Neuronal stem cell (in vitro differentiated cells): Measurements from ENCODE around the gene GATAD2B.

Source experiments
- DNase-seq: peaks from one replicate; pipeline ENCODE4 v3.0.0-alpha.2; 2013; ENCODE audit warnings: low spot score
- H2AFZ ChIP-seq: one replicate; pipeline ENCODE4 v1.6.1; 2013; ENCODE audit warnings: mild to moderate bottlenecking, low read length, inconsistent platforms
- H2AK5ac ChIP-seq: 2 replicates; pipeline ENCODE4 v1.6.1; 2013; ENCODE audit warnings: low read depth, mild to moderate bottlenecking, inconsistent platforms, low read length, moderate library complexity, mixed read lengths
- H2BK120ac ChIP-seq: 2 replicates; pipeline ENCODE4 v1.6.1; 2013; ENCODE audit warnings: low read depth, mild to moderate bottlenecking, inconsistent platforms, low read length, moderate library complexity, mixed read lengths
- H2BK12ac ChIP-seq: one replicate; pipeline ENCODE4 v1.6.1; 2013; ENCODE audit warnings: low read length, inconsistent platforms
- H2BK15ac ChIP-seq: 2 replicates; pipeline ENCODE4 v1.6.1; 2013; ENCODE audit warnings: mild to moderate bottlenecking, low read length, inconsistent platforms, mixed read lengths
- H2BK5ac ChIP-seq: one replicate; pipeline ENCODE4 v1.6.1; 2013; ENCODE audit warnings: inconsistent platforms, mild to moderate bottlenecking, low read length, moderate library complexity
- H3K14ac ChIP-seq: one replicate; pipeline ENCODE4 v1.6.1; 2013; ENCODE audit warnings: low read length, inconsistent platforms
- H3K18ac ChIP-seq: 2 replicates; pipeline ENCODE4 v1.6.1; 2013; ENCODE audit warnings: low read length, inconsistent platforms
- H3K23ac ChIP-seq: 2 replicates; pipeline ENCODE4 v1.6.1; 2013; ENCODE audit warnings: low read depth, mild to moderate bottlenecking, mixed read lengths, low read length, inconsistent platforms; ENCODE audit not compliant: poor library complexity
- H3K27ac ChIP-seq: replicated peaks from 3 replicates; pipeline ENCODE4 v1.5.1; 2013; ENCODE audit warnings: low read length, inconsistent platforms
- H3K27me3 ChIP-seq, 3 experiments: 2 replicates each; pipeline ENCODE4 v1.6.1; 2013; ENCODE audit warnings: low read length in 3 of 3, mild to moderate bottlenecking in 2 of 3, inconsistent platforms in 1 of 3, low read depth in 1 of 3, mixed read lengths in 1 of 3, moderate library complexity in 1 of 3; ENCODE audit not compliant: control insufficient read depth in 3 of 3, insufficient read depth in 3 of 3
- H3K36me3 ChIP-seq, 2 donors: replicated peaks in 1 of 2; 2 replicates each; pipeline ENCODE4 v1.6.1; 2013; ENCODE audit warnings: low read length in 2 of 2; ENCODE audit not compliant: control insufficient read depth in 2 of 2, insufficient read depth in 2 of 2
- H3K4ac ChIP-seq: 2 replicates; pipeline ENCODE4 v1.6.1; 2013; ENCODE audit warnings: inconsistent platforms, mild to moderate bottlenecking, low read length, moderate library complexity
- H3K4me1 ChIP-seq, 2 donors: 1 replicate in 1 of 2; 2 replicates in 1 of 2; pipeline ENCODE4 v1.6.1; 2013; ENCODE audit warnings: low read length in 2 of 2, low read depth in 1 of 2; ENCODE audit not compliant: control insufficient read depth in 2 of 2, insufficient read depth in 1 of 2
- H3K4me2 ChIP-seq: one replicate; pipeline ENCODE4 v1.6.1; 2013; ENCODE audit warnings: mild to moderate bottlenecking, low read length, inconsistent platforms; ENCODE audit not compliant: insufficient read depth, poor library complexity, severe bottlenecking
- H3K4me3 ChIP-seq, 2 donors: 2 replicates each; pipeline ENCODE4 v1.5.1; 2013; ENCODE audit warnings: low read length in 2 of 2, mild to moderate bottlenecking in 2 of 2, inconsistent platforms in 1 of 2, moderate library complexity in 1 of 2
- H3K79me1 ChIP-seq: one replicate; pipeline ENCODE4 v1.6.1; 2013; ENCODE audit warnings: low read depth, mild to moderate bottlenecking, inconsistent platforms, low read length, moderate library complexity
- H3K9ac ChIP-seq: one replicate; pipeline ENCODE4 v1.6.1; 2013; ENCODE audit warnings: mild to moderate bottlenecking, low read depth, low read length, inconsistent platforms; ENCODE audit not compliant: poor library complexity
- H3K9me3 ChIP-seq, 2 donors: replicated peaks in 1 of 2; 2 replicates each; pipeline versions ENCODE3 to v1.6.1; 2013; ENCODE audit warnings: low read length in 2 of 2, mild to moderate bottlenecking in 2 of 2, inconsistent platforms in 1 of 2, low read depth in 1 of 2, mixed read lengths in 1 of 2, moderate library complexity in 1 of 2; ENCODE audit not compliant: control insufficient read depth in 2 of 2, insufficient read depth in 1 of 2
- H4K8ac ChIP-seq: one replicate; pipeline ENCODE4 v1.6.1; 2013; ENCODE audit warnings: low read depth, mild to moderate bottlenecking, inconsistent platforms, low read length, moderate library complexity
- H4K91ac ChIP-seq: one replicate; pipeline ENCODE4 v1.6.1; 2013; ENCODE audit warnings: low read length, low read depth, mild to moderate bottlenecking, inconsistent platforms; ENCODE audit not compliant: poor library complexity
- WGBS, 2 donors: extraction: QIAGEN DNeasy Blood & Tissue Kit; methylation state at CpG; one replicate each; pipeline ENCODE4 v1.1.7; 2013; ENCODE audit warnings: missing lambda C conversion rate in 2 of 2, mixed read lengths in 1 of 2; ENCODE audit not compliant: insufficient read length in 2 of 2, insufficient replicate concordance in 1 of 2; ENCODE audit errors: extremely low coverage in 2 of 2; 5-methylcytosine and 5-hydroxymethylcytosine counted together

Gene GATAD2B

GRCh38 chr1:153872934-153873333 is 49.8 kb downstream of the GATAD2B start:
- peaks cover 6 to 15% of the 10 kb centered on the region in 2 donors for H3K36me3 ChIP-seq
- no peak overlapping the region for H2BK15ac ChIP-seq
- H3K14ac ChIP-seq: no peak overlapping the region
- H3K18ac ChIP-seq: no peak overlapping the region
- no peak overlapping the region for H2BK120ac ChIP-seq
- no peak overlapping the region for H3K4me2 ChIP-seq
- H3K27ac ChIP-seq: no peak overlapping the region
- no peaks in the 10 kb centered on the region for H3K27me3 ChIP-seq
- no peak overlapping the region for H3K4me3 ChIP-seq
- H3K9ac ChIP-seq: no peak overlapping the region
- no peak overlapping the region for H2AK5ac ChIP-seq
- no peak overlapping the region for H3K23ac ChIP-seq
- H2BK5ac ChIP-seq: no peak overlapping the region
- DNase-seq: no peak
- H2AFZ ChIP-seq: no peak overlapping the region
- no peaks in the 10 kb centered on the region for H3K4me1 ChIP-seq
- H3K4ac ChIP-seq: no peak overlapping the region
- H2BK12ac ChIP-seq: no peak overlapping the region
- no CpG with 5 or more reads among the region's 2 CpGs for WGBS, 2 donors
- H3K79me1 ChIP-seq: peaks cover 3% of the 10 kb centered on the region
- H4K91ac ChIP-seq: no peak overlapping the region
- no peak overlapping the region for H4K8ac ChIP-seq
- peaks cover 0 to 10% of the 10 kb centered on the region in 2 donors for H3K9me3 ChIP-seq

GRCh38 chr1:153872331-153872730 is 50.4 kb downstream of the GATAD2B start:
- no peak overlapping the region for H3K18ac ChIP-seq
- H3K23ac ChIP-seq: no peak overlapping the region
- H2BK12ac ChIP-seq: no peak overlapping the region
- no peak overlapping the region for H2BK5ac ChIP-seq
- H4K8ac ChIP-seq: no peak overlapping the region
- no peak overlapping the region for H4K91ac ChIP-seq
- H3K4me2 ChIP-seq: no peak overlapping the region
- no peak overlapping the region for H2AK5ac ChIP-seq
- no peak overlapping the region for H2AFZ ChIP-seq
- peaks cover 3% of the 10 kb centered on the region for H3K79me1 ChIP-seq
- H3K14ac ChIP-seq: no peak overlapping the region
- no peak overlapping the region for H3K27ac ChIP-seq
- H3K9ac ChIP-seq: no peak overlapping the region
- H3K4me1 ChIP-seq: no peaks in the 10 kb centered on the region
- H2BK15ac ChIP-seq: no peak overlapping the region
- no peaks in the 10 kb centered on the region for H3K27me3 ChIP-seq
- H3K4me3 ChIP-seq: no peak overlapping the region
- H3K4ac ChIP-seq: no peak overlapping the region
- H3K9me3 ChIP-seq: peaks cover 0 to 10% of the 10 kb centered on the region in 2 donors
- H2BK120ac ChIP-seq: no peak overlapping the region
- H3K36me3 ChIP-seq: peaks cover 6 to 15% of the 10 kb centered on the region in 2 donors
- WGBS, 2 donors: no CpG with 5 or more reads among the region's 3 CpGs
- DNase-seq: no peak

GRCh38 chr1:153869486-153869885 is 53.3 kb downstream of the GATAD2B start:
- Histone ChIP-seq H3K18ac (no peak overlapping the region), H3K14ac (no peak overlapping the region), H2BK12ac (no peak overlapping the region), H3K9me3 (peaks cover 0 to 10% of the 10 kb centered on the region in 2 donors), H3K23ac (no peak overlapping the region), H2BK120ac (no peak overlapping the region), H2BK15ac (no peak overlapping the region), H3K4me1 (no peaks in the 10 kb centered on the region), H4K91ac (no peak overlapping the region), H3K27ac (no peak overlapping the region), H3K27me3 (no peaks in the 10 kb centered on the region), H2AK5ac (no peak overlapping the region), H3K9ac (no peak overlapping the region), H3K4me3 (no peak overlapping the region), H3K4ac (no peak overlapping the region), H3K36me3 (peaks cover 3 to 7% of the 10 kb centered on the region in 2 donors), H2AFZ (no peak overlapping the region), H3K4me2 (no peak overlapping the region), H2BK5ac (no peak overlapping the region), H3K79me1 (no peaks in the 10 kb centered on the region), H4K8ac (no peak overlapping the region)
- no peak for DNase-seq
- WGBS, 2 donors: no CpG with 5 or more reads among the region's 3 CpGs

- H3K4me1 ChIP-seq: no peaks in the 10 kb centered on the region
- H3K14ac ChIP-seq: no peak overlapping the region
- DNase-seq: no peak
- H3K4me2 ChIP-seq: no peak overlapping the region
- H2BK120ac ChIP-seq: no peak overlapping the region
- no peaks in the 10 kb centered on the region for H3K79me1 ChIP-seq
- no peak overlapping the region for H2BK12ac ChIP-seq
- no CpG with 5 or more reads among the region's 6 CpGs for WGBS, 2 donors
- H3K36me3 ChIP-seq: peaks cover 3 to 12% of the 10 kb centered on the region in 2 donors
- H3K9ac ChIP-seq: no peak overlapping the region
- no peak overlapping the region for H3K18ac ChIP-seq
- H3K23ac ChIP-seq: no peak overlapping the region
- no peak overlapping the region for H2AK5ac ChIP-seq
- H3K4ac ChIP-seq: no peak overlapping the region
- peaks cover 0 to 10% of the 10 kb centered on the region in 2 donors for H3K9me3 ChIP-seq
- no peaks in the 10 kb centered on the region for H3K27me3 ChIP-seq
- H2BK5ac ChIP-seq: no peak overlapping the region
- H4K8ac ChIP-seq: no peak overlapping the region
- H2AFZ ChIP-seq: no peak overlapping the region
- no peak overlapping the region for H2BK15ac ChIP-seq
- H4K91ac ChIP-seq: no peak overlapping the region
- H3K4me3 ChIP-seq: no peak overlapping the region
- no peak overlapping the region for H3K27ac ChIP-seq
Observed at GRCh38 chr1:153866045-153866850, 56.5 kb downstream of the GATAD2B start.
